HG02763 (cell line): ENCODE measurements around the gene ENOX1.

Source experiments
- ATAC-seq: cut with Tn5 transposase; IDR thresholded peaks from one replicate; pipeline ENCODE4 v1.9.1; 2021; ENCODE audit warnings: mild to moderate bottlenecking, moderate library complexity; ENCODE audit not compliant: unreplicated experiment

Gene ENOX1

DNA sequence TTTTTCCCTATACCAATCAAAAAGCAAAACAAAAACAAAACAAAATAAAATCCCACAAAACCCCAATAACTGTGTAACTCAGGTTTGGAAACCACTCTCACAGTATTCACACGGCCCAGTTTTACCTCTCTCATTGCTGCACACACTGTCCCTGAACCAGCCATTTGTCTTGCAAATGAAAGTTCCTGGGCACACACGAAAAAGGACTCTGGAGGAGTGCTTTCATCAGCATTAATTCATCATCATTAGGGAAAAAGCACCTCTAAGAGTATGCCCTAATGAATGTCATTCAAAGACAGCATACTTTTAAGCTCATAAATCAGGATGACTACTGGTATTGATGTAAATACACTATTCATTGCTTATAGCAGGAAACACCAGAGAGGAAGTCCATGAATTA is 457.1 kb downstream of the ENOX1 start:
- ATAC-seq: no peak

DNA sequence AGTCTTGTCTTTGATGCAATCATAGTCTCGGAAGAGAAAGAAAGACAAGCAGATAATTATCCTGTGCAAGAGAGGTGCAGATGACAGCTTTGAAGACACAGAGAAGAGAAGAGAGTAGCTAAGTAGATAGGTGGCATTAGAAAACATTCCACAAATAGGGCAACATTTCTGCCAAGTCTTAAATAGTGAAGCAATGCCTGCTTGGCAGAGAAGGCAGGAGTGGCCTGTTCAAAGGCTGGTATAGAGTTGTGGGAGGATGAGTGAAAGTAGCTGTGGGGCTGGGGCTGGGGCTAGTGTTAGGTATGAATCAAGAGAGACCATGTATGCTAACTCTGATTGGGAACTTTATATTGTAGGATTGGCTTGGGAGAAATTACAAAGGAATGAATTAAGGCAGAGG is 457.9 kb downstream of the ENOX1 start:
- no peak for ATAC-seq

- no peak for ATAC-seq
Observed at GRCh38 chr13:43326100-43326499, 460.7 kb downstream of the ENOX1 start.

- no peak for ATAC-seq
Observed at GRCh38 chr13:43325636-43326035, 461.1 kb downstream of the ENOX1 start.

DNA sequence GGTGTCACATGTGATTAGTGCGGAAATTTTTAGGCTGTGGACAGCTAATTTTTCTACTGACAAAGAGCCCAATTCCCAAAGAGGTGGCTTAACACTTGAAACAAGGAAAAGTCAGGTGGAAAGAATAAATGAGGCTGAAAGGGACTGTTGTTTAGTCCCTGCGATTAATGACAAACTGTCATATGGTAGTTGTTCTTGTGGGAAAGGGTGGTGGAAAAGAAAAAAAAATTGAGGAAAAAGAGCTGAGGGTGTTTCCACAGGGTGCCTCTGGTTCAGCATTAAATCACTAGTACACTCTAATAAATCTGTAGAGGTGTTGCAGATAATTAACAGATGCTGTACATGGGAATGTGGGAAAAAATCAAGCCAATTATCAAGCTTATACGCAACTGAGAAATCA is 462.6 kb downstream of the ENOX1 start:
- ATAC-seq: no peak

DNA sequence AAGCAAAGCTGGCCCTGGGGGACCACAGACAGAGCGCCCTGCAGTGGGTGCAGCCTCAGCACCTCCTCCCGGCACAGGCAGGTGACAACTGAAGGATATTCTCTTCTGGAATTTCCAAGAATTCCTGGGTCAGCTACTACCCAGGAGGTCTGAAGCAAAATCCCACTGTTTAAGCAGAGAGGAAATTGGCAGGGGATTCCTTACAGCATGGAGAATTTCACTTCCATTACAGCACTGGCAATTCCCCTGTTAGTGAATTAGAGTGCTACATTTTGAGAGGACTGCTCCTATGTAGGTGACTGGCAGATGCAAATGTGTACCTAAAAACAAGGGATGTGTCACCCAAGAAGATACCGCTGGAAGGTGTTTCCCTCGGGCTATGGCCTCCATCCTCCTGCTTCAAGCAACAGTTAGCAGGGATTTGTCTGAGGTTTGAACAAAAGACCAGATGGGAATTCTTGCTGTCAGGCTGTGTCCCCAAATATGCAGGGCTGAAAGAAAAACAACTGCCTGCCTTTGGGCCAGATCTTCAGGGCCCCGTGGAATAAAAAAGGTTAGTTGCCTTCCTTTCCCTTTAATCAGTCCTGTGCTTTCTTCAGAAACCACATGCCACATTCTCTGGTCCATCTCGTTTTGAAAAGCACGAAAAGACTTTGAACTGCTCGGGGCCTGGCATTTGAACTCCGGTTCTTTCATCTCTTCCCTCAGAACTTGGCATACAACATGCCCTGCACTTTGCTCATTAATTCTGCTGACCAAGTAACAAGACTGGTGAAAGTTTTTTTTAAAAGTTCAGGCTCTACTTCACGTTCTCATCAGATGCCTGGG is 466.9 kb downstream of the ENOX1 start:
- ATAC-seq: no peak

DNA sequence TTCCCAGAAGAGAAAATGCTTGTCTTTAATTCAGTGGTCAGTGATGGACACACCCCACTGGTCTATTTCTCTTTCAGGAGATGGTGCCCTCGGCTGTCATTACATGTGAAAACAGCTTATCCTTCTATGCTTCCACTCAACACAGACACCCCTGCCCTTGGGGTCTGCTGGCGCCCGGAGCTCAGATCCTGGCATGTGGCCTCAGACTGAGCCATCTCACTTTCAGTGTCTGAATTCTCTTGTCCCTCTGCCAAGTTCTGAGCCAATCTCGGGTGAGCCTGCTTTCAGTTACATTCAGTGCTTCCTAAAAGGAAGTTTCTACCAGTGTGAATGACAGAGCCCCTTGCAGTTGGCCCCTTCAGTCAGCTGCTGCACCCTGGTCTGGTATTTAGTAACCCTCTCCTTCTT is 469.8 kb downstream of the ENOX1 start:
- ATAC-seq: no peak

- no peak for ATAC-seq
Observed at GRCh38 chr13:43316281-43316680, 470.5 kb downstream of the ENOX1 start.

- ATAC-seq: no peak
Observed at GRCh38 chr13:43315522-43315921, 471.2 kb downstream of the ENOX1 start.

DNA sequence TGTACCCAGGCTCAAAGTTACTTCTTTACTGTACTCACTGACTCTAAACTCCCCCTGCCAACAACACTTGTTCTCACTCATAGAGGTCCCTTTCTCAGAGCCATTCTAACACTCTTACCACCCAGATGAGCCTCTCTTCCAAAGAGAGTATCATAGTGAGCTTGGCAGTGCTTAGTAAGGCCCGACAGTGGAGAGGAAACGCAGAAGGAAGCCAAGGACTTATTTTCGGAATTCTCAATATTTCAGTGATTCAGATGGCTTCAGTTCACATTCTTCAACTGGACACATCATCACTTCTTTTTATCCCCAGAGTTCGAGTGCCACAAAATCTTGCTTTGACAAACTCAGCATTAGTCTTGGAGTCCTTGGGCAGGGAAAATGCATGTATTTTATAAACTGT is 477.5 kb downstream of the ENOX1 start:
- ATAC-seq: no peak

DNA sequence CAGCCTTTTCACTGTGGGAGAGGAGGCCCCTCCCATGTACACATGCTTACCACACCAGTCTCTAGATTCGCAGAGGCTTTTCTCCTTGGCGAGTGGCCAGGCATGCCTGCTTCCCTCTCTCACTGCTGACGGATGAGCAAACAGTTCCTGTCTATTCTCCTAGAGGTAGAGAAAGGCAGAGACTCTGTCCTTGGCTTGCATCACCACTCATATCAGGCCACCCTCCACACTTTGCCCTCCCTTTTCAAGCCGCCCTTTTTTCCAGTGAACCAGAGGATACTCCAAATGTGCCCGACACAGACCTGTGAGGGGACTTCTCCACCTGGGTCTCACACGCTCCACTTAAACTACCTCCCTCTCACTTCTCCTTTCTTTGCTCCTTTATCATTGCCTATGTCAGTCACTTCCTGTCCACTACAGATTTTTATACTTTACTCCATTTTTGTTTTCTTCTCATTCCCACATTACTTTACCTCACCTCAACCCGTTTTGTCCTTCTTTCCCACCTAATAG is 478.8 kb downstream of the ENOX1 start:
- ATAC-seq: peak; percentile 71

- no peak for ATAC-seq
Observed at GRCh38 chr13:43307221-43307920, 479.4 kb downstream of the ENOX1 start.

DNA sequence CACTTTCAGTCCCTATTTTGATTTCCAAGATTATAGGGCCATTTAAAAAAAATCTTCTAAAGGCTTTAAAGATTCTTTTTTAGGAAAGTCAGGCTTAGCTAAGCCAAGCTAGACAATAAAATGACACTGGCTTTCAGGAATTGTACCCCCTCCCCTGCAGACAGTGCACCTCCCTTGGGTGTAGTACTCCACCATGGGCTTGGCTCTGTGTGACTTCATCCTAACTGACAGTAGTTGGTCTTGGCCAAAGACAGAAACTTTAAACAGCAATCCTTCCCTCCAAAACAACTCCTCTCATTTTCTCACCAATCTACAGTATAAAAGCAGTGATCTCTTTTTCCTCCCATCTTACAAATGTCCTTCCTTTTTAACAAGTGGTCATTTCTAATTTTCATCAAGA is 480.4 kb downstream of the ENOX1 start:
- ATAC-seq: no peak

- no peak for ATAC-seq
Observed at GRCh38 chr13:43305416-43305815, 481.4 kb downstream of the ENOX1 start.

DNA sequence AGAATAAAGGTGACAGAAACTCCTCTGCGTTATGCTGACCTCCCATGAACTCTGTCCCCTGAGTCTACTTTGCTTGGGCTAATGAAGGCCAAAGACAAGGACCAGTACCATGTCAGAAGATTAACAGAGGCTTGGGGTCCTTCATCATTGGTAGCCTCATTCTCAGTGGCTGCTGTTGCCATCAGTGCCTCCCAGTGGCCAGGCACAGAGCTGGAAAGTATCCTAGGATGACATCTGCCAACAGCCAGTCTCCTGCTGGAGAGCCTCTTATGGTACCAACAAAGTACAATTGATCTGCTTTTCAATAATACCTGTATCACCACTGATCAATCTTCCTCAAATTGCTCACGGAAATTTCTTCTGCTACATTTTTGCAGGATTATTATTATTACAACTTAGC is 481.8 kb downstream of the ENOX1 start:
- ATAC-seq: no peak

DNA sequence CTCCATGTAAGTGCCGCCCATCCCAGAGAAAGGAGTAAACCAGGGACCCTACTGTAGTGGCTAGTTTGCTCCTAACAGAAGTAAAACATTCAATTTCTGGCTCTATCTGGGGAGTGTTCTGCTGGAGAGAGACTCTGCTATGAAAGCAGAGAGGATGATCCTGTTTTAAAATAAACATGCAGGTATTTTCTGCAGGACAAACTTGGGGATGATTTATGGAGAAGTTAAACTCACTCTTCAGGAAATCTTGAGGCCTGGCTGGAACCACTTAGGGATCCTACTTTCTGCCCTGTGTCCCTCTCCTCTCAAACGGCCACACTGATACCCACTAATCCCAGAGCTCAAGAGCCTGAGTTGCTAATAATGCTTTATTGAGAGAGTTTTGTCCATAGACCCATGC is 482.3 kb downstream of the ENOX1 start:
- no peak for ATAC-seq

DNA sequence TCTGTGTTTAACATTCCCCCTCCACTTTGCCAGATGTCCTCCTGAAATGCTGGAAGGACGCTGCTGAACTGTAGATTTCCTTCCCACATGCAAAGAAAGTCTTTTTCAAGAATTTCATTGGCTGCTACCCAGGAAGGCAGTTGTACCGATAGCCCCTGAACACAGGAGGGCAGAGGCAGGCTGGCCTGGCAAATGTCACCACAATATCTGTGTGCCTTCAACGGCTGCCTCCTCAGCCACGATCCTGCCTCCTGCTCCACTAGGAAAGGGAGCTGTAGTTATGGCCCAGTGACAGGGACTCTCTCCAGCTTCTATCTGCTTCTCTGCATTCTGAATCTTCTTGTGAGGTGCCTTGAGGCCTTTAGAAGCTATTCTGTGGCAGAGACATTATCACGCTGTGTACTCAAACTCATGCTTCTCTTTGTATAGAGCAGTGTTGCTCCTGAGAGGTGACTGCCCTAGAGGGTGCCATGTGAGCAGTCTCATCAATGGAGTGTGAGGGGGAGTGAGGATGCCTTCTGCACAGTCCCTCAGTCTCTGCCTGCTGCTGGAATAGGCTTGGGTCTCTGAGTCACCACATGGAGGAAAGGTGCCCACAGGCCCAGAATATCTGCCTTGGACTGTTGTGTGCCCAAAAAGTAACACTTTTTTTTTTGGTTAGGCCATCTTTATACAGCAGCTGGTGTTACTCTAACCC is 483.6 kb downstream of the ENOX1 start:
- no peak for ATAC-seq

DNA sequence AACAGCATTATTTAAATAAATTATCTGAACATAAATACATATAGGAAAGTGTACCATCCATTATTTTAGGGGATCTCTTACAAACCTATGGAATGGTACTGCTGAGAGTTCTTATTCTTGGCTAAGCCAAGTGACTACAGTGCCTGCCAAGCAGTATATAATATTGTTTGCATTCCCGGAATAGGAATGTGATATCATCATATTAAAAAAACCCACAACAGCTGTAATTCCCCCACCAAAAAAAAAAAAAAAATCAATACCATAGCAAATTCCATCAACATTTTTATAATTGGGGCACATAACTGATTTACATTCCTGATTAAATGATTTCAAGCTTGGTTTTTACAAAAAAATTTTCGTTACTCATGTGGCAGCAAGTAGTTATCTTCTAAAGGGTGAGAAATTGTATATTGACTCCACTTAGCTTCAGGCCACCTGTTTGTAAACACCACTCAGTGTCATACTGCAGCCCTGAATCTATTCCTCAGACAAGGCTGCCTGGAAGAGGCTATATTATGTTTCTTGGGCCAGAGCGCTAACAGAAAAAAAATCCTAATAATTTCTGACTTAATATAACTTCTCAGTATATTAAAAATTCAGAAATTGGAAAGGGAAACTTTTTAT is 485.3 kb downstream of the ENOX1 start:
- no peak for ATAC-seq

DNA sequence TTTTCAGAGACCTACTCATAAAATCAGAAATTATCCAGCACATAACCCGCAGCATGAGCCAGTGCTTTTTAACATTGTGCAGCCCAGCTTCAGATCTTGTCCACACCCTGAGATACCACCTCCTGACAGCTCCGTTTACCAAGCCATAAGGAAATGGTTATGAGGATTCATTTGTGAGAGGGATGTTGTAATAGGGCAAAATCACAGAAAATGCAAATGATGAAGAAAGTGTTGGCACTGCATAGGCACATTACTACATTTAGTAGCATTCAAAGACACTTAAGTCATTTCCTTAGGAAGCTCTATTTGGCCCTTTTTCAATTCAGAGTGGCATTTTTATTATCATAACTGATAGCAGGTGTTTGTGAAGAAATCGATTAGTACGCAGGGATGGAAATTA is 485.9 kb downstream of the ENOX1 start:
- ATAC-seq: no peak

- ATAC-seq: no peak
Observed at GRCh38 chr13:43299374-43299773, 487.4 kb downstream of the ENOX1 start.

DNA sequence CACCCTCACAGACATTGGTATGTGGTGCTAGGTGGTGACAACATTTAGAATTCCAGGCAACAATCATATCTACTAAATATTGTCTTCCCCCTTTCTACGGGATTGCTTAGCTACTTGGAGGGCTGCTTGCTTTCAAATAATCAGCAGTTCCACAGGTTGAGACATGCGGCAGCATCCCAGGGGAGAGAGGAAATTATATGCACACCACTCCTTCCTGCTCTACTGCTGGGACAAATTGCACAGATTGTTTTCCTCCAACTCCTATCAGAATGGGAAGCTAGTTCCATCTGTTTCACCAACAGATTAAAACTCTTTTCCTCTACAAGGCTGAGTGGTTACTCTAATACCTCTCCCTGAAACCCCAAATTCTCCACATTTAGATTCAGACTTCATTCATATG is 488.0 kb downstream of the ENOX1 start:
- no peak for ATAC-seq
